Measurements from ENCODE around the gene MAPRE3. TPM values are rescaled to one million over a fixed set of nuclear protein-coding genes. Genes with fewer than 3 reads are reported as not detected.

The MAPRE3 gene
- total RNA-seq, 2 experiments from 2014 or later = 3.4 to 4.5 TPM

- POLR2A ChIA-PET = no interaction called here
- H3K4me1 Mint-ChIP-seq (ENCODE audit: low read depth) = no peaks in the 10 kb centered on the region
- no peak overlapping the region for H3K27ac ChIP-seq (ENCODE audit: low read depth in 1 of 2, low read length in 2 of 2)
- H3K4me1 ChIP-seq (ENCODE audit: insufficient read depth, low read length) = no peaks in the 10 kb centered on the region
- TF ChIP-seq CTCF (IDR thresholded peaks at IDR 0.05) = no peak
- no peaks in the 10 kb centered on the region for H3K36me3 ChIP-seq (ENCODE audit: insufficient read depth, low read length)
- CTCF ChIA-PET = interaction anchor here (0.6 to 1.8 kb wide), 2 partner anchors 11 to 114 kb away, joined by 3 to 10 read pairs; no protein-coding TSS in a partner anchor
- ATAC-seq (ENCODE audit: poor library complexity) (no peak), DNase-seq (no peak)
- no peaks in the 10 kb centered on the region for H3K9me3 Mint-ChIP-seq
- no peak overlapping the region for H3K4me3 ChIP-seq (ENCODE audit: low read length)
- H3K27ac Mint-ChIP-seq = no peak overlapping the region
- no peaks in the 10 kb centered on the region for H3K27me3 Mint-ChIP-seq
- no peaks in the 10 kb centered on the region for H3K9me3 ChIP-seq (ENCODE audit: control insufficient read depth in 1 of 2, insufficient read depth in 1 of 2, low read length in 2 of 2)
- intact Hi-C loops (cut with DNase I, micrococcal nuclease) = no loop called here
- H3K36me3 Mint-ChIP-seq (ENCODE audit: low read depth) = no peaks in the 10 kb centered on the region
- H3K4me3 Mint-ChIP-seq = no peak overlapping the region
- no peaks in the 10 kb centered on the region for H3K27me3 ChIP-seq (ENCODE audit: control insufficient read depth in 1 of 2, insufficient read depth in 2 of 2, low read length in 2 of 2)
Measured at GRCh38 chr2:26983746-26984145, 13.3 kb downstream of the MAPRE3 start.

- H3K9me3 Mint-ChIP-seq = no peaks in the 10 kb centered on the region
- CTCF ChIA-PET = interaction anchor here (0.7 kb wide), 1 partner anchor 9 kb away, joined by 3 read pairs; no protein-coding TSS in a partner anchor
Measured at GRCh38 chr2:26985807-26986206, 15.4 kb downstream of the MAPRE3 start.

DNA sequence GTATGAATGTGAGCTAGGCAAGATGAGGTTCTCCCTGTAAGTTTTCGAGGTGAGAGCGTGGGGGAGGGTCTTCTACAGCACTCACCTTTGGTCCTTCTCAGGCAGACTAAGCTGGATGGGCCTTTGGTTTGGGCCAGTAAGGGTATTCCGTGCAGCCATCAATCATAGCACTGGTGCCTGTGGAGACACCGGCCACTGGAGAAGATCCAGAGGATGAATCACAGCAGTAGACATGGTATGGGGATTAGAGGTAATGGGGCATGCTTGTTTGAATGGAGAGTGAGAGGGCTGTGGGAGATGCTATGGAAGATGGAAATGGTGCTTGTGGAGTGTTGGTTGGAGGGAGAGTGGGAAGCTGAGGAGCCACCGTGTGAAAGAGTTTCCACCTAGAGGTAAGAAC is 16.1 kb downstream of the MAPRE3 start:
- no peak overlapping the region for H3K4me3 ChIP-seq (ENCODE audit: low read length)
- Mint-ChIP-seq H3K36me3 (ENCODE audit: low read depth) (no peaks in the 10 kb centered on the region), H3K27ac (no peak overlapping the region), H3K4me3 (no peak overlapping the region), H3K4me1 (ENCODE audit: low read depth) (no peaks in the 10 kb centered on the region), H3K27me3 (no peaks in the 10 kb centered on the region), H3K9me3 (no peaks in the 10 kb centered on the region)
- ATAC-seq (ENCODE audit: poor library complexity) (no peak), DNase-seq (no peak)
- ChIA-PET CTCF (interaction anchor here (0.7 to 1.2 kb wide), 2 partner anchors 9 to 25 kb away, joined by 3 read pairs; no protein-coding TSS in a partner anchor), POLR2A (no interaction called here)
- H3K27ac ChIP-seq (ENCODE audit: low read depth in 1 of 2, low read length in 2 of 2) = no peak overlapping the region
- H3K4me1 ChIP-seq (ENCODE audit: insufficient read depth, low read length) = no peaks in the 10 kb centered on the region
- no peaks in the 10 kb centered on the region for H3K36me3 ChIP-seq (ENCODE audit: insufficient read depth, low read length)
- TF ChIP-seq CTCF (IDR thresholded peaks at IDR 0.05) = no peak
- H3K9me3 ChIP-seq (ENCODE audit: control insufficient read depth in 1 of 2, insufficient read depth in 1 of 2, low read length in 2 of 2) = no peaks in the 10 kb centered on the region
- intact Hi-C loops (cut with DNase I, micrococcal nuclease) = no loop called here
- no peaks in the 10 kb centered on the region for H3K27me3 ChIP-seq (ENCODE audit: control insufficient read depth in 1 of 2, insufficient read depth in 2 of 2, low read length in 2 of 2)

More at GRCh38 chr2:26985807-26986206, 15.4 kb downstream of the MAPRE3 start:
- no peaks in the 10 kb centered on the region for H3K27me3 Mint-ChIP-seq
- no peaks in the 10 kb centered on the region for H3K36me3 Mint-ChIP-seq (ENCODE audit: low read depth)
- H3K4me1 ChIP-seq (ENCODE audit: insufficient read depth, low read length) = no peaks in the 10 kb centered on the region
- no peak for TF ChIP-seq CTCF (IDR thresholded peaks at IDR 0.05)
- H3K36me3 ChIP-seq (ENCODE audit: insufficient read depth, low read length) = no peaks in the 10 kb centered on the region
- H3K27ac ChIP-seq (ENCODE audit: low read depth in 1 of 2, low read length in 2 of 2) = no peak overlapping the region
- H3K9me3 ChIP-seq (ENCODE audit: control insufficient read depth in 1 of 2, insufficient read depth in 1 of 2, low read length in 2 of 2) = no peaks in the 10 kb centered on the region
- no peak overlapping the region for H3K4me3 Mint-ChIP-seq
- H3K4me3 ChIP-seq (ENCODE audit: low read length) = no peak overlapping the region
- no peaks in the 10 kb centered on the region for H3K27me3 ChIP-seq (ENCODE audit: control insufficient read depth in 1 of 2, insufficient read depth in 2 of 2, low read length in 2 of 2)
- ATAC-seq (ENCODE audit: poor library complexity) (no peak), DNase-seq (no peak)
- POLR2A ChIA-PET = no interaction called here
- intact Hi-C loops (cut with DNase I, micrococcal nuclease) = no loop called here
- no peak overlapping the region for H3K27ac Mint-ChIP-seq
- no peaks in the 10 kb centered on the region for H3K4me1 Mint-ChIP-seq (ENCODE audit: low read depth)
